ENCODE results near the gene GSTA2.
"Not testable (repeated sequence)": the region's sequence is repeated elsewhere in the genome, so short reads cannot be mapped to it uniquely, and the experiment has no call there.

The GSTA2 gene

DNA sequence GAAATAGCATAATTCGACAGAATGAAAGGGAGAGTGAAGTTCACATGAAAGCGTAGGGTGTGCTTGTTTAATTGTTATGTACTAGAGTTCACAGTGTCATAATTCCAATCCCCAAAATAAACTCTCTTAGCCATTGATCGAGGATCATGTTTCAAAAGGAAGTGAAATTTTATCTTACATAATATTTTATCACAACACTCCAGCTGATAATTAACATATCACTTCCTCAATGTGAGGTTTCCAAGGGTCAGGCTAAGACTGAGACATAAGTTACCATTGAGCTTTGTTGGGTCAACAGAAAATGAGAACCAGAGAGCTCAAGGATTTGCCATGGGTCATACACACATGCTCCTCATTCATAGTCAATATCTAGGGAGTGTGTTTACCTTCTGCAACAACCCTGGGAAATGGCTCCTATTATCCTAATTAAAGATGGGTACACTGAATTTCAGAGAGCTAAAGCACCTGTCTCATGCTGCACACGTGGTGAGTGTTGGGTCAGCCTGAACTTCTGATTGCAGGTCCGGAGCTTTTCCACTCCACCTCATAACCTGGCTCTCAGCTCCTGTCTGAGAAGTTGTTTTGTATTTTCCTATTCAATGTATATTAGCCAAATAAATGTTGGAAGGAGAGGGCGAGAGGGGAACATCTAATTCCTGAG, 3.0 kb downstream of the GSTA2 start:
- CTCF ChIA-PET: interaction anchor here (1.4 kb wide), 1 partner anchor 26 kb away, joined by 3 read pairs; no protein-coding TSS in a partner anchor

DNA sequence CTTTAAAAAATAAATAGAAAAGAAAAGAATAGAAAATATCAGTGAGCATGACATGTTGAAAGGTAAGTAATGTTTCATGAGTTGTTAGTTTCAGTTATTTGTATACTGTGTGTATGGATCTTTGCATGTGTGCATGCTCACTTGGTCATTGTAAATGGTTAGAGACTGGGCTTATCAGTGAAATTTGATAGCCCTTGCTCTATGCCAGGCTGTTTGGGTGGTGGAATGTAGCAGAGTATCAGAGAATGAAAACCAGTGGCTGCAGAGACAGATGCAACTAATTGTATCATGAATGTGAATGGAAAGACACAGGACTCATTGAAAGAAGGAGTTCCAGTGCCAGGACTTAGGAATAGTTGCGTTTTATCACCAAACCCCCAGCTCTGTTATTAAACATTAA, 4.2 kb downstream of the GSTA2 start:
- TF ChIP-seq, protein P1, sequence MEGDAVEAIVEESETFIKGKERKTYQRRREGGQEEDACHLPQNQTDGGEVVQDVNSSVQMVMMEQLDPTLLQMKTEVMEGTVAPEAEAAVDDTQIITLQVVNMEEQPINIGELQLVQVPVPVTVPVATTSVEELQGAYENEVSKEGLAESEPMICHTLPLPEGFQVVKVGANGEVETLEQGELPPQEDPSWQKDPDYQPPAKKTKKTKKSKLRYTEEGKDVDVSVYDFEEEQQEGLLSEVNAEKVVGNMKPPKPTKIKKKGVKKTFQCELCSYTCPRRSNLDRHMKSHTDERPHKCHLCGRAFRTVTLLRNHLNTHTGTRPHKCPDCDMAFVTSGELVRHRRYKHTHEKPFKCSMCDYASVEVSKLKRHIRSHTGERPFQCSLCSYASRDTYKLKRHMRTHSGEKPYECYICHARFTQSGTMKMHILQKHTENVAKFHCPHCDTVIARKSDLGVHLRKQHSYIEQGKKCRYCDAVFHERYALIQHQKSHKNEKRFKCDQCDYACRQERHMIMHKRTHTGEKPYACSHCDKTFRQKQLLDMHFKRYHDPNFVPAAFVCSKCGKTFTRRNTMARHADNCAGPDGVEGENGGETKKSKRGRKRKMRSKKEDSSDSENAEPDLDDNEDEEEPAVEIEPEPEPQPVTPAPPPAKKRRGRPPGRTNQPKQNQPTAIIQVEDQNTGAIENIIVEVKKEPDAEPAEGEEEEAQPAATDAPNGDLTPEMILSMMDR (IDR thresholded peaks at IDR 0.05; ENCODE audit: control extremely low read depth, extremely low read depth, low read depth, missing control alignments): no peak
- POLR2A ChIA-PET: no interaction called here
- DNase-seq (ENCODE audit: extremely low spot score): no peak
- CTCF ChIA-PET: no interaction called here

More for the DNA sequence above, 3.0 kb downstream of the GSTA2 start:
- TF ChIP-seq, protein P1 (IDR thresholded peaks at IDR 0.05; ENCODE audit: control extremely low read depth, extremely low read depth, low read depth, missing control alignments): no peak
- no peak for DNase-seq (ENCODE audit: extremely low spot score)
- POLR2A ChIA-PET: no interaction called here

DNA sequence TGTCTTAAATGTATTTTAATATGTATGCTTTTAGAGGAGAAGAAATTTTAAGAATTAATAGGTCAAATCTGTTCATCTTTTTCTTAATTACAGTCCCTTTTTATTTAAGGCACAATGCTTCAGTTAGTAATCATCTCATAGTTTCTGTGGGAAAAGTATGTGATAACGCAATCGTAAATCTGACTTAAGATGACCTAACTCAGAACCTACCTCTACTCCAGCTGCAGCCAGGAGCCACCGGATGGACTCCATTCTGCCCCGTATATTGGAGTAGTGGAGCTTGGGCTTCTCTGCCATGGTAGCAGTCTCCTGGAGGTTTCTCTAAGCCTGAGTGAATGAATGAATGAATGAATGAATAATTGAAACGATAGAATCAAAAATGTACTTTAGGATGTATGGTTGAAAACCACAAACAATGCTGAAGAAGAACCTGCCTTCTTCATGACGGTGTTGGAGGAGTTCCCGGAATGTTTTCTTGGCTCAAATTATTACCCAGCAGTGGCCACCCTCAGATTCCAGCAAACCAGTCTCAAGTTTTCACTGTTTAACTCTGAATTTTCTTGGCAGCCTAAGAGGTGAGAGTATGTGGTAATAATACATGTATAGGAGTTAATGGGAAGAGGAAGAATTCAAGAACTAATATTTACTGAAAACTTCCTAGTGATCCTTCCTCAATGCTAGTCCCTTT, 5.5 kb downstream of the GSTA2 start:
- CTCF ChIA-PET; POLR2A ChIA-PET; DNase-seq (ENCODE audit: extremely low spot score): not testable (repeated sequence)

DNA sequence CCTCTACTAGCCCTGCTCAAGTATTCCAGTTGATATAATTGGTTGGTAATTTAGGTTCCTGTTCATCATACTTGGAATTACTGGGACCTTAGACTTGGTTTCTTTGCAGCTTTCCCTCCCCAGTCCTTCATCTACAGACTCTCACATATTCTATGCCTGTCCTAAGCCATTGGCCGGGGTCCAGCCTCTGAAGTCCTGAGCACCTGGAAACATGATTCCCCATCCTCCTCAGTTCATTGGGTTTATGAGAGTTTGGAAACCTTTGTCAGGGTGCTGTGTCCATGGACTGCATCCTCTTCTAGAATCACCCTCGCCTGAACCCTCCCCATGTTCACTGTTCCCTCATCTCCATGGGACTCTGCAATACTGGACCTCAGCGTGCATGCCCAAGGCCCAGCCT, 8.8 kb downstream of the GSTA2 start:
- ChIA-PET CTCF (no interaction called here), POLR2A (no interaction called here)
- TF ChIP-seq, protein P1 (IDR thresholded peaks at IDR 0.05; ENCODE audit: control extremely low read depth, extremely low read depth, low read depth, missing control alignments): no peak
- DNase-seq (ENCODE audit: extremely low spot score): no peak

DNA sequence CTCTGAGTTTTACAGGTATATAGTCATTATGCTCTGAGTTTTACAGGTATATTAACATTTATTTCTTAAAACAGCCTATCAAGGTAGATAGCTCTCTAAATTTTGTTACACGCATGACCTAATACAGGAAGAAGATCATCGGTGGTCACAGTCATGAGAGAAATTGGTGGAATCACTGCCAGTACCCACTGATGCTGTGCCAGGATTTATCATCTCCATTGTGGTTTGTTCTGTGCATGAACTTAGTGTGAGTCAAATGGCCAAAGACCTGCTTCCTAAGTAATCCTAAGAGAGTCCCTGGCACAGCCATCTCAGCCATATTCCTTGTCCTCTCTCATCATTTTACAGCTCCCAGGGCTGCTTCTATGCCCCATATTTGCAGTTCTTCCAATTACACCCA, 10.1 kb downstream of the GSTA2 start:
- CTCF ChIA-PET; POLR2A ChIA-PET; DNase-seq (ENCODE audit: extremely low spot score): not testable (repeated sequence)

DNA sequence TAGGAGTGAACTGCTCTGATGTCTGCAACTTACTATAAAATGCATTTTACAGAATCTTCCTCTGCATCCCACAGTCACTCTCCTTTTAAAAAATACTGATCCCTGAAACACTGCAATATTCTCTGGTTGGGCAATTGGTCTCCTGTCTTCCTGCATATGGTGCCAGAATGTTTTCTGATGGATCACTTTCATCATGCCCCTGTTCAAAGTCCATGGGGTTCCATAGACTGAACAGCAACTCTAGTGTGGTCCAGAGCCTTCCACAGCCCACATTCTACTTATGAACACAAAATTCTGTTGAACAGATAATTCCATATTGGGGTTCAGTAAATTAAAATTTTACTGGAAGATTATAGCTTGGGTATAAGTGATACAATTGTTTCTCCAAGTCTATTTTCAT, 11.0 kb downstream of the GSTA2 start:
- POLR2A ChIA-PET: no interaction called here
- no peak for DNase-seq (ENCODE audit: extremely low spot score)
- CTCF ChIA-PET: no interaction called here
- TF ChIP-seq, protein P1 (IDR thresholded peaks at IDR 0.05; ENCODE audit: control extremely low read depth, extremely low read depth, low read depth, missing control alignments): no peak

DNA sequence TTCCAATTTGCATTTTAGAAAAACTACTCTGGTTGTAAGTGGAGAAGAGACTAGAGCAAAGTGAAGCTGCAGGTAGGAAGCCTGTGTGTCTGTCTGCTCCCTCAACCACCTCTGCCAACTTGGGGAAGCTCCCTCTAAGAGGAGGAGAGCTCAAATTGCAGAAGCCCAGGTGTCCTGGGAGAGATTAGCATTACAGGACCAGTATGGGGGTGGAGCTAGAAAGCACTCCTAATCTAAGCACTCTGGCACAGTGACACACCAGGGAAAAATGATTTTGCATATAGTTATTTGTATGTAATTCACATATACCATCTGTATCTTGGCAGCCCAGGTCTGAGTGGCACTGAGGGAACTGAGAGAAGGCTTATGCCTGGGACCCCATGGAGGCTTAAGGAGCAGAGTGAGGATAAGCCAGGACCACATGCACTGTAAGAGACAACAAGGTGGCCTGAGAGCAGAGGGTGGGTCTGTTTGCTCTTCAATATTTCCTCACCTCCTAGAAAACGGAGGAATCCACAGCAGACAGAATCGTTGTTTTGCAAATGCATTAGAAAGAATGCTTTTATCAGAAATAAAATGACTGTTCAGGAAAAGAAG, 13.6 kb downstream of the GSTA2 start:
- ChIA-PET POLR2A (no interaction called here), CTCF (no interaction called here)
- DNase-seq (ENCODE audit: extremely low spot score): no peak
- TF ChIP-seq, protein P1 (IDR thresholded peaks at IDR 0.05; ENCODE audit: control extremely low read depth, extremely low read depth, low read depth, missing control alignments): no peak

DNA sequence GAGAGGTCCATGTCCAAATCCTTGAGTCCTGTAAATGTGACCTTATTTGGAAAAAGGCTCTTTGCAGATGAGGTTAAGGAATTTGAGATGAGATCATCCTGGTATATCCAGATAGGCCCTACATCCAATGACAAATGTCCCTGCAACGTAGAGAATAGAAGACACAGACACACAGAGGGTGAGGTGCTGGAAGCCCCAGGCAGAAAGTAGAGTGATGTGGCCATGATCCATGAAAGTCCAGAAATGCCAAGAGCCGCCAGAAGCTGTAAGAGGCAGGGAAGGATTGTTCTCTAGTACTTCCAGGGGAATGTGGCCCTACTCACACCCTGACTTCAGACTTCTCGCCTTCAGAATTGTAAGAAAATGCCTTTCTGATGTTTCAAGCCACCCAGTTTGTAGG, 16.0 kb downstream of the GSTA2 start:
- POLR2A ChIA-PET; CTCF ChIA-PET; DNase-seq (ENCODE audit: extremely low spot score): not testable (repeated sequence)
